Fibroblast of upper back skin (primary cell): Measurements from ENCODE around the gene TMEM132D.

ENCODE experiments used
- DNase-seq: peaks from one replicate; pipeline ENCODE4 v3.0.0-alpha.2; 2013

TMEM132D gene

GRCh38 chr12:129530984-129531383 is 372.8 kb downstream of the TMEM132D start:
- no peak for DNase-seq

- DNase-seq, result no peak
Measured at GRCh38 chr12:129530517-129530916, 373.3 kb downstream of the TMEM132D start.

GRCh38 chr12:129527506-129527905 is 376.3 kb downstream of the TMEM132D start:
- no peak for DNase-seq

- no peak for DNase-seq
Measured at GRCh38 chr12:129523621-129524020, 380.2 kb downstream of the TMEM132D start.

GRCh38 chr12:129520739-129521138 is 383.1 kb downstream of the TMEM132D start:
- no peak for DNase-seq

GRCh38 chr12:129503802-129504201 is 400.0 kb downstream of the TMEM132D start:
- DNase-seq, result no peak

- DNase-seq, result no peak
Measured at GRCh38 chr12:129496226-129496625, 407.6 kb downstream of the TMEM132D start.

GRCh38 chr12:129494766-129495165 is 409.1 kb downstream of the TMEM132D start:
- no peak for DNase-seq

- no peak for DNase-seq
Measured at GRCh38 chr12:129494260-129494659, 409.6 kb downstream of the TMEM132D start.

GRCh38 chr12:129489100-129489676 is 414.6 kb downstream of the TMEM132D start:
- DNase-seq, result no peak

- DNase-seq, result no peak
Measured at GRCh38 chr12:129486931-129487330, 416.9 kb downstream of the TMEM132D start.

GRCh38 chr12:129483111-129483893 is 420.5 kb downstream of the TMEM132D start:
- DNase-seq, result no peak

- DNase-seq, result no peak
Measured at GRCh38 chr12:129481921-129482320, 421.9 kb downstream of the TMEM132D start.

- no peak for DNase-seq
Measured at GRCh38 chr12:129470196-129470595, 433.6 kb downstream of the TMEM132D start.

- DNase-seq, result no peak
Measured at GRCh38 chr12:129467726-129468125, 436.1 kb downstream of the TMEM132D start.

- DNase-seq, result no peak
Measured at GRCh38 chr12:129467289-129467688, 436.5 kb downstream of the TMEM132D start.

GRCh38 chr12:129466499-129466898 is 437.3 kb downstream of the TMEM132D start:
- no peak for DNase-seq

GRCh38 chr12:129459886-129460285 is 443.9 kb downstream of the TMEM132D start:
- DNase-seq, result no peak

- DNase-seq, result no peak
Measured at GRCh38 chr12:129446696-129447095, 457.1 kb downstream of the TMEM132D start.

GRCh38 chr12:129440278-129440677 is 463.5 kb downstream of the TMEM132D start:
- no peak for DNase-seq

- no peak for DNase-seq
Measured at GRCh38 chr12:129434790-129435189, 469.0 kb downstream of the TMEM132D start.

GRCh38 chr12:129428240-129428936 is 475.4 kb downstream of the TMEM132D start:
- DNase-seq, result no peak

GRCh38 chr12:129423041-129423580 is 480.7 kb downstream of the TMEM132D start:
- DNase-seq, result no peak

GRCh38 chr12:129413295-129413694 is 490.5 kb downstream of the TMEM132D start:
- no peak for DNase-seq
